ENCODE data around the gene APBA1. TPM values are rescaled to one million over a fixed set of nuclear protein-coding genes. Genes with fewer than 3 reads are reported as not detected.

The APBA1 gene
- total RNA-seq, 2 experiments from 2014 or later = 0.47 to 1.4 TPM

GRCh38 chr9:69577123-69577522, 95.0 kb downstream of the APBA1 start:
- Mint-ChIP-seq H3K9me3 (no peaks in the 10 kb centered on the region), H3K27ac (no peak overlapping the region), H3K4me3 (no peak overlapping the region), H3K36me3 (ENCODE audit: low read depth) (no peaks in the 10 kb centered on the region), H3K27me3 (peaks cover 12% of the 10 kb centered on the region), H3K4me1 (ENCODE audit: low read depth) (no peaks in the 10 kb centered on the region)
- CTCF ChIA-PET = no interaction called here
- Histone ChIP-seq H3K4me3 (ENCODE audit: low read length) (no peak overlapping the region), H3K27me3 (ENCODE audit: control insufficient read depth in 1 of 2, insufficient read depth in 2 of 2, low read length in 2 of 2) (peaks cover 0 to 5% of the 10 kb centered on the region in 2 experiments), H3K9me3 (ENCODE audit: control insufficient read depth in 1 of 2, insufficient read depth in 1 of 2, low read length in 2 of 2) (no peaks in the 10 kb centered on the region), H3K27ac (ENCODE audit: low read depth in 1 of 2, low read length in 2 of 2) (no peak overlapping the region), H3K36me3 (ENCODE audit: insufficient read depth, low read length) (no peaks in the 10 kb centered on the region), H3K4me1 (ENCODE audit: insufficient read depth, low read length) (no peaks in the 10 kb centered on the region)
- POLR2A ChIA-PET = no interaction called here
- no peak for TF ChIP-seq CTCF (IDR thresholded peaks at IDR 0.05)
- intact Hi-C loops (cut with DNase I, micrococcal nuclease) = no loop called here
- ATAC-seq (ENCODE audit: poor library complexity) (no peak), DNase-seq (no peak)

- H3K27ac Mint-ChIP-seq = no peak overlapping the region
These were observed 98.1 kb downstream of the APBA1 start for GRCh38 chr9:69574057-69574456.

GRCh38 chr9:69573651-69574050, 98.5 kb downstream of the APBA1 start:
- Histone ChIP-seq H3K9me3 (ENCODE audit: control insufficient read depth in 1 of 2, insufficient read depth in 1 of 2, low read length in 2 of 2) (no peaks in the 10 kb centered on the region), H3K36me3 (ENCODE audit: insufficient read depth, low read length) (no peaks in the 10 kb centered on the region), H3K27ac (ENCODE audit: low read depth in 1 of 2, low read length in 2 of 2) (no peak overlapping the region), H3K4me1 (ENCODE audit: insufficient read depth, low read length) (no peaks in the 10 kb centered on the region), H3K4me3 (ENCODE audit: low read length) (no peak overlapping the region), H3K27me3 (ENCODE audit: control insufficient read depth in 1 of 2, insufficient read depth in 2 of 2, low read length in 2 of 2) (peaks cover 0 to 5% of the 10 kb centered on the region in 2 experiments)
- no peak for TF ChIP-seq CTCF (IDR thresholded peaks at IDR 0.05)
- DNase-seq = no peak
- H3K4me3 Mint-ChIP-seq = no peak overlapping the region
- H3K4me1 Mint-ChIP-seq (ENCODE audit: low read depth) = no peaks in the 10 kb centered on the region
- intact Hi-C loops (cut with DNase I, micrococcal nuclease) = no loop called here
- H3K27ac Mint-ChIP-seq = no peak overlapping the region
- no peak for ATAC-seq (ENCODE audit: poor library complexity)
- no peaks in the 10 kb centered on the region for H3K9me3 Mint-ChIP-seq
- POLR2A ChIA-PET = no interaction called here
- H3K27me3 Mint-ChIP-seq = peaks cover 13% of the 10 kb centered on the region
- no peaks in the 10 kb centered on the region for H3K36me3 Mint-ChIP-seq (ENCODE audit: low read depth)
- CTCF ChIA-PET = no interaction called here

More at GRCh38 chr9:69574057-69574456, 98.1 kb downstream of the APBA1 start:
- no peaks in the 10 kb centered on the region for H3K36me3 Mint-ChIP-seq (ENCODE audit: low read depth)
- Histone ChIP-seq H3K27ac (ENCODE audit: low read depth in 1 of 2, low read length in 2 of 2) (no peak overlapping the region), H3K4me3 (ENCODE audit: low read length) (no peak overlapping the region), H3K9me3 (ENCODE audit: control insufficient read depth in 1 of 2, insufficient read depth in 1 of 2, low read length in 2 of 2) (no peaks in the 10 kb centered on the region), H3K36me3 (ENCODE audit: insufficient read depth, low read length) (no peaks in the 10 kb centered on the region), H3K4me1 (ENCODE audit: insufficient read depth, low read length) (no peaks in the 10 kb centered on the region), H3K27me3 (ENCODE audit: control insufficient read depth in 1 of 2, insufficient read depth in 2 of 2, low read length in 2 of 2) (peaks cover 0 to 5% of the 10 kb centered on the region in 2 experiments)
- no peak for TF ChIP-seq CTCF (IDR thresholded peaks at IDR 0.05)
- intact Hi-C loops (cut with DNase I, micrococcal nuclease) = no loop called here
- no peaks in the 10 kb centered on the region for H3K4me1 Mint-ChIP-seq (ENCODE audit: low read depth)
- no peak for ATAC-seq (ENCODE audit: poor library complexity)
- no peak for DNase-seq
- ChIA-PET CTCF (no interaction called here), POLR2A (no interaction called here)
- peaks cover 13% of the 10 kb centered on the region for H3K27me3 Mint-ChIP-seq
- no peak overlapping the region for H3K4me3 Mint-ChIP-seq
- H3K9me3 Mint-ChIP-seq = no peaks in the 10 kb centered on the region

All from CD4-positive, alpha-beta T cell (primary cell).